H9 (cell line): ENCODE data around the gene RBP2. TPM values are rescaled to one million over a fixed set of nuclear protein-coding genes. Genes with fewer than 3 reads are reported as not detected.

ENCODE experiments used
- DNase-seq: peaks from one replicate; pipeline ENCODE4 v3.0.0-alpha.2; 2017
- H2AFZ ChIP-seq: one replicate; pipeline ENCODE4 v1.6.1; 2013; ENCODE audit warnings: mild to moderate bottlenecking, low read length, control low read depth, moderate library complexity
- H2AK5ac ChIP-seq: 2 replicates; pipeline ENCODE4 v1.6.1; 2013; ENCODE audit warnings: low read length, control low read depth, mixed read lengths; ENCODE audit not compliant: insufficient read length
- H2BK120ac ChIP-seq: one replicate; pipeline ENCODE4 v1.6.1; 2013; ENCODE audit warnings: low read depth, mild to moderate bottlenecking, low read length, control low read depth, inconsistent platforms; ENCODE audit not compliant: poor library complexity, severe bottlenecking
- H2BK12ac ChIP-seq: 2 replicates; pipeline ENCODE4 v1.6.1; 2013; ENCODE audit warnings: low read length, control low read depth, mixed read lengths, low read depth; ENCODE audit not compliant: insufficient read length
- H2BK15ac ChIP-seq: 2 replicates; pipeline ENCODE4 v1.6.1; 2013; ENCODE audit warnings: low read depth, low read length, control low read depth
- H2BK20ac ChIP-seq: one replicate; pipeline ENCODE4 v1.6.1; 2013; ENCODE audit warnings: low read depth, mild to moderate bottlenecking, low read length, control low read depth, inconsistent platforms; ENCODE audit not compliant: poor library complexity, severe bottlenecking
- H2BK5ac ChIP-seq: 2 replicates; pipeline ENCODE4 v1.6.1; 2013; ENCODE audit warnings: low read length, control low read depth, mixed read lengths; ENCODE audit not compliant: insufficient read length
- H3K14ac ChIP-seq: 2 replicates; pipeline ENCODE4 v1.6.1; 2013; ENCODE audit warnings: low read length, control low read depth; ENCODE audit not compliant: insufficient read depth
- H3K18ac ChIP-seq: 2 replicates; pipeline ENCODE4 v1.6.1; 2013; ENCODE audit warnings: low read depth, mild to moderate bottlenecking, mixed read lengths, low read length, control low read depth; ENCODE audit not compliant: insufficient read length
- H3K23ac ChIP-seq: 2 replicates; pipeline ENCODE4 v1.6.1; 2013; ENCODE audit warnings: low read length, control low read depth, mixed read lengths, low read depth; ENCODE audit not compliant: insufficient read length
- H3K23me2 ChIP-seq: 2 replicates; pipeline ENCODE4 v1.6.1; 2013; ENCODE audit warnings: low read depth, mild to moderate bottlenecking, mixed read lengths, low read length, control low read depth; ENCODE audit not compliant: insufficient read length, poor library complexity, severe bottlenecking
- H3K27ac ChIP-seq: 2 replicates; pipeline ENCODE4 v1.5.1; 2013; ENCODE audit warnings: low read length, control low read depth, mixed read lengths, low read depth; ENCODE audit not compliant: insufficient read length
- H3K27me3 ChIP-seq: 2 replicates; pipeline ENCODE4 v1.6.1; 2013; ENCODE audit warnings: low read length, control low read depth, inconsistent platforms; ENCODE audit not compliant: insufficient read depth
- H3K4ac ChIP-seq: 2 replicates; pipeline ENCODE4 v1.6.1; 2013; ENCODE audit warnings: low read depth, mild to moderate bottlenecking, control low read depth, inconsistent platforms, low read length, moderate library complexity
- H3K4me1 ChIP-seq: 2 replicates; pipeline ENCODE4 v1.6.1; 2013; ENCODE audit warnings: low read length, control low read depth, inconsistent platforms; ENCODE audit not compliant: insufficient read depth
- H3K4me2 ChIP-seq: 2 replicates; pipeline ENCODE4 v1.6.1; 2013; ENCODE audit warnings: low read length, control low read depth, mixed read lengths; ENCODE audit not compliant: insufficient read length, insufficient read depth
- H3K56ac ChIP-seq: 2 replicates; pipeline ENCODE4 v1.6.1; 2013; ENCODE audit warnings: low read depth, mild to moderate bottlenecking, mixed read lengths, low read length, control low read depth; ENCODE audit not compliant: insufficient read length
- H3K79me1 ChIP-seq: 2 replicates; pipeline ENCODE4 v1.6.1; 2013; ENCODE audit warnings: low read depth, mild to moderate bottlenecking, moderate library complexity, low read length, control low read depth, inconsistent platforms; ENCODE audit not compliant: insufficient read depth, poor library complexity, severe bottlenecking
- H3K79me2 ChIP-seq: 2 replicates; pipeline ENCODE4 v1.6.1; 2013; ENCODE audit warnings: low read length, control low read depth, inconsistent platforms; ENCODE audit not compliant: insufficient read depth
- H3K9ac ChIP-seq: 2 replicates; pipeline ENCODE4 v1.6.1; 2013; ENCODE audit warnings: low read length, control low read depth, mixed read lengths; ENCODE audit not compliant: insufficient read length; ENCODE audit errors: extremely low read depth
- H3K9me3 ChIP-seq: one replicate; pipeline ENCODE4 v1.6.1; 2013; ENCODE audit warnings: low read depth, low read length, inconsistent platforms; ENCODE audit not compliant: control insufficient read depth
- H3T11ph ChIP-seq: one replicate; pipeline ENCODE4 v1.6.1; 2013; ENCODE audit warnings: mild to moderate bottlenecking, low read length, control low read depth, inconsistent platforms
- H4K20me1 ChIP-seq: one replicate; pipeline ENCODE4 v1.6.1; 2013; ENCODE audit not compliant: control insufficient read depth, insufficient read length, insufficient read depth
- H4K5ac ChIP-seq: 2 replicates; pipeline ENCODE4 v1.6.1; 2013; ENCODE audit warnings: low read depth, mild to moderate bottlenecking, mixed read lengths, low read length, control low read depth; ENCODE audit not compliant: insufficient read length
- H4K8ac ChIP-seq: replicated peaks from 2 replicates; pipeline ENCODE4 v1.6.1; 2013; ENCODE audit warnings: low read length, control low read depth, mixed read lengths, low read depth; ENCODE audit not compliant: insufficient read length
- H4K91ac ChIP-seq: 2 replicates; pipeline ENCODE4 v1.6.1; 2013; ENCODE audit warnings: low read depth, mild to moderate bottlenecking, moderate library complexity, mixed read lengths, low read length, control low read depth; ENCODE audit not compliant: insufficient read length
- H3K27ac Mint-ChIP-seq, 3 experiments: 2 replicates in 2 of 3; 3 replicates in 1 of 3; pipeline ENCODE4 v1.8.0; 2020 to 2021; ENCODE audit warnings: mixed read lengths in 3 of 3, mild to moderate bottlenecking in 1 of 3, moderate library complexity in 1 of 3
- H3K27me3 Mint-ChIP-seq: 2 replicates; pipeline ENCODE4 v1.8.0; 2021; ENCODE audit warnings: low read depth, mild to moderate bottlenecking, moderate library complexity, mixed read lengths
- H3K36me3 Mint-ChIP-seq, 3 experiments: 2 replicates in 2 of 3; 3 replicates in 1 of 3; pipeline ENCODE4 v1.8.0; 2020 to 2021; ENCODE audit warnings: low read depth in 3 of 3, mixed read lengths in 3 of 3; ENCODE audit not compliant: insufficient read depth in 1 of 3
- H3K4me1 Mint-ChIP-seq, 2 experiments: 2 replicates each; pipeline ENCODE4 v1.8.0; 2020; ENCODE audit warnings: mixed read lengths in 2 of 2
- H3K4me3 Mint-ChIP-seq, 2 experiments: 2 replicates in 1 of 2; 3 replicates in 1 of 2; pipeline ENCODE4 v1.8.0; 2020 to 2021; ENCODE audit warnings: mild to moderate bottlenecking in 2 of 2, mixed read lengths in 2 of 2, moderate library complexity in 1 of 2
- H3K9me3 Mint-ChIP-seq, 2 experiments: 2 replicates in 1 of 2; 3 replicates in 1 of 2; pipeline ENCODE4 v1.8.0; 2020; ENCODE audit warnings: mild to moderate bottlenecking in 2 of 2, mixed read lengths in 2 of 2, moderate library complexity in 1 of 2
- WGBS: extraction: QIAGEN DNeasy Blood & Tissue Kit; methylation state at CpG from one replicate; pipeline ENCODE4 v1.1.7; 2013; ENCODE audit warnings: missing lambda C conversion rate, low lambda C conversion rate, mixed read lengths; ENCODE audit not compliant: insufficient read length; ENCODE audit errors: extremely low coverage; 5-methylcytosine and 5-hydroxymethylcytosine counted together
- total RNA-seq: library from RNA; stranded (reverse); gene quantifications from 2 replicates; pipeline ENCODE4 v1.2.1, GENCODE V29; 2021
- TF ChIP-seq, protein P1 (sequence below): fragments of 200-600 bp; sonication (generic); conservative IDR thresholded peaks from 3 replicates; pipeline ENCODE4 v1.8.0; 2021; ENCODE audit warnings: antibody characterized with exemption, mild to moderate bottlenecking

Gene RBP2
- total RNA-seq, 1 experiment from 2014 or later: not detected

GRCh38 chr3:139470199-139470598 lies 6.1 kb downstream of the RBP2 start:
- TF ChIP-seq, protein P1, sequence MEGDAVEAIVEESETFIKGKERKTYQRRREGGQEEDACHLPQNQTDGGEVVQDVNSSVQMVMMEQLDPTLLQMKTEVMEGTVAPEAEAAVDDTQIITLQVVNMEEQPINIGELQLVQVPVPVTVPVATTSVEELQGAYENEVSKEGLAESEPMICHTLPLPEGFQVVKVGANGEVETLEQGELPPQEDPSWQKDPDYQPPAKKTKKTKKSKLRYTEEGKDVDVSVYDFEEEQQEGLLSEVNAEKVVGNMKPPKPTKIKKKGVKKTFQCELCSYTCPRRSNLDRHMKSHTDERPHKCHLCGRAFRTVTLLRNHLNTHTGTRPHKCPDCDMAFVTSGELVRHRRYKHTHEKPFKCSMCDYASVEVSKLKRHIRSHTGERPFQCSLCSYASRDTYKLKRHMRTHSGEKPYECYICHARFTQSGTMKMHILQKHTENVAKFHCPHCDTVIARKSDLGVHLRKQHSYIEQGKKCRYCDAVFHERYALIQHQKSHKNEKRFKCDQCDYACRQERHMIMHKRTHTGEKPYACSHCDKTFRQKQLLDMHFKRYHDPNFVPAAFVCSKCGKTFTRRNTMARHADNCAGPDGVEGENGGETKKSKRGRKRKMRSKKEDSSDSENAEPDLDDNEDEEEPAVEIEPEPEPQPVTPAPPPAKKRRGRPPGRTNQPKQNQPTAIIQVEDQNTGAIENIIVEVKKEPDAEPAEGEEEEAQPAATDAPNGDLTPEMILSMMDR: no peak
- Histone ChIP-seq H2AFZ (no peak overlapping the region), H4K91ac (no peak overlapping the region), H3K4me2 (no peak overlapping the region), H3K4me1 (no peaks in the 10 kb centered on the region), H3K18ac (no peak overlapping the region), H3T11ph (no peak overlapping the region), H2AK5ac (no peak overlapping the region), H3K79me2 (no peaks in the 10 kb centered on the region), H3K23me2 (no peaks in the 10 kb centered on the region), H3K56ac (no peak overlapping the region), H2BK12ac (no peak overlapping the region), H3K79me1 (no peaks in the 10 kb centered on the region), H3K23ac (no peak overlapping the region), H4K8ac (no peak overlapping the region), H4K5ac (no peak overlapping the region), H2BK120ac (no peak overlapping the region), H3K9ac (no peak overlapping the region), H2BK20ac (no peak overlapping the region), H3K14ac (no peak overlapping the region), H3K9me3 (no peaks in the 10 kb centered on the region), H3K27me3 (no peaks in the 10 kb centered on the region), H2BK15ac (no peak overlapping the region), H3K4ac (no peak overlapping the region), H4K20me1 (no peaks in the 10 kb centered on the region), H3K27ac (no peak overlapping the region), H2BK5ac (no peak overlapping the region)
- H3K36me3 Mint-ChIP-seq: no peaks in the 10 kb centered on the region
- WGBS: no CpG with 5 or more reads among the region's 2 CpGs
- no peak overlapping the region for H3K27ac Mint-ChIP-seq
- H3K27me3 Mint-ChIP-seq: peaks cover 1% of the 10 kb centered on the region
- no peaks in the 10 kb centered on the region for H3K9me3 Mint-ChIP-seq
- no peak for DNase-seq
- no peak overlapping the region for H3K4me3 Mint-ChIP-seq
- H3K4me1 Mint-ChIP-seq: no peaks in the 10 kb centered on the region
